Measurements from ENCODE around the gene TSPAN16. TPM values are rescaled to one million over a fixed set of nuclear protein-coding genes. Genes with fewer than 3 reads are reported as not detected.
"Not testable (repeated sequence)": the region's sequence is repeated elsewhere in the genome, so short reads cannot be mapped to it uniquely, and the experiment has no call there.

TSPAN16 gene
- total RNA-seq, 1 donor from 2014 or later, result not detected

DNA sequence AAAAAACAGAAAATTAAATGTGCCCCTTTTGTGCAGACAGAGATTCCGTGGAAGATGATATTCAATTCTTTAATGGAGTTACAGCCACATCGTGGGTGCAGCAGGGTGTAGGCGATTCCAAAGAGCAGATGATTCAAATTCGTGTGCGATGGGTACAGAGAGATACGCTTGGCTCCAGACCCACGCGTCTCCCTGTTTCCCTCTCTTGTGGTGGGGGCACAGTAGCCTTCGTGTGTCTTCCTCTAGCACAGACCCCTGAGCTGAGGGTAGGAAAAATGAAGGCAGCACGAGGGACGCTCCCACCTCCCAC lies 4.8 kb downstream of the TSPAN16 start:
- no peak overlapping the region for H3K27ac Mint-ChIP-seq (ENCODE audit: unreplicated experiment)
- peaks cover 7% of the 10 kb centered on the region for H3K27me3 Mint-ChIP-seq (ENCODE audit: unreplicated experiment)
- no peak overlapping the region for H3K4me3 Mint-ChIP-seq (ENCODE audit: unreplicated experiment)
- H3K4me1 Mint-ChIP-seq (ENCODE audit: unreplicated experiment), result no peaks in the 10 kb centered on the region
- peaks cover 5% of the 10 kb centered on the region for H3K36me3 Mint-ChIP-seq (ENCODE audit: low read depth, unreplicated experiment)
- TF ChIP-seq, protein P1, sequence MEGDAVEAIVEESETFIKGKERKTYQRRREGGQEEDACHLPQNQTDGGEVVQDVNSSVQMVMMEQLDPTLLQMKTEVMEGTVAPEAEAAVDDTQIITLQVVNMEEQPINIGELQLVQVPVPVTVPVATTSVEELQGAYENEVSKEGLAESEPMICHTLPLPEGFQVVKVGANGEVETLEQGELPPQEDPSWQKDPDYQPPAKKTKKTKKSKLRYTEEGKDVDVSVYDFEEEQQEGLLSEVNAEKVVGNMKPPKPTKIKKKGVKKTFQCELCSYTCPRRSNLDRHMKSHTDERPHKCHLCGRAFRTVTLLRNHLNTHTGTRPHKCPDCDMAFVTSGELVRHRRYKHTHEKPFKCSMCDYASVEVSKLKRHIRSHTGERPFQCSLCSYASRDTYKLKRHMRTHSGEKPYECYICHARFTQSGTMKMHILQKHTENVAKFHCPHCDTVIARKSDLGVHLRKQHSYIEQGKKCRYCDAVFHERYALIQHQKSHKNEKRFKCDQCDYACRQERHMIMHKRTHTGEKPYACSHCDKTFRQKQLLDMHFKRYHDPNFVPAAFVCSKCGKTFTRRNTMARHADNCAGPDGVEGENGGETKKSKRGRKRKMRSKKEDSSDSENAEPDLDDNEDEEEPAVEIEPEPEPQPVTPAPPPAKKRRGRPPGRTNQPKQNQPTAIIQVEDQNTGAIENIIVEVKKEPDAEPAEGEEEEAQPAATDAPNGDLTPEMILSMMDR (IDR thresholded peaks at IDR 0.05; ENCODE audit: unreplicated experiment), result no peak
- no peak for DNase-seq (ENCODE audit: low spot score)
- no peaks in the 10 kb centered on the region for H3K9me3 Mint-ChIP-seq (ENCODE audit: unreplicated experiment)

DNA sequence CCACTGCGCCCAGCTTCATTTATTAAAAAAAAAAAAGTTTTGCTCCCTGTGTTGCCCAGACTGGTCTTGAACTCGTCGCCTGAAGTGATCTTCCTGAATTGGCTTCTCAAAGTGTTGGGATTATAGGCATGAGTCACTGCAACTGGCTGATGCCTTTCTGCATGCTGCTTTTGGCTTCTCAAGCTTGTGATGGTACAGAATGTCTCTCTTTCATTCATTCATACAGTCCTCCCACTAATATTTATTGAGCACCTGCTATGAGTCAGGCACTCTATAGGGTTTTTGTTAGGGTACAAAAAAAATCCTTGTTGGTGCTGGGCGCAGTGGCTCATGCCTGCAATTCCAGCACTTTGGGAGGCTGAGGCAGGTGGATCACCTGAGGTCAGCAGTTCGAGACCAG lies 9.0 kb downstream of the TSPAN16 start:
- peaks cover 6% of the 10 kb centered on the region for H3K27me3 Mint-ChIP-seq (ENCODE audit: unreplicated experiment)
- H3K9me3 Mint-ChIP-seq (ENCODE audit: unreplicated experiment), result no peaks in the 10 kb centered on the region
- H3K27ac Mint-ChIP-seq (ENCODE audit: unreplicated experiment), result no peak overlapping the region
- no peak for DNase-seq (ENCODE audit: low spot score)
- no peak overlapping the region for H3K4me3 Mint-ChIP-seq (ENCODE audit: unreplicated experiment)
- TF ChIP-seq, protein P1 (IDR thresholded peaks at IDR 0.05; ENCODE audit: unreplicated experiment), result no peak
- H3K4me1 Mint-ChIP-seq (ENCODE audit: unreplicated experiment), result no peaks in the 10 kb centered on the region
- peaks cover 5% of the 10 kb centered on the region for H3K36me3 Mint-ChIP-seq (ENCODE audit: low read depth, unreplicated experiment)

GRCh38 chr19:11306337-11306736 lies 10.4 kb downstream of the TSPAN16 start:
- H3K36me3 Mint-ChIP-seq (ENCODE audit: low read depth, unreplicated experiment), result no peaks in the 10 kb centered on the region
- no peaks in the 10 kb centered on the region for H3K4me1 Mint-ChIP-seq (ENCODE audit: unreplicated experiment)
- TF ChIP-seq, protein P1 (IDR thresholded peaks at IDR 0.05; ENCODE audit: unreplicated experiment), result no peak
- H3K27me3 Mint-ChIP-seq (ENCODE audit: unreplicated experiment), result peaks cover 1% of the 10 kb centered on the region
- H3K9me3 Mint-ChIP-seq (ENCODE audit: unreplicated experiment), result no peaks in the 10 kb centered on the region
- DNase-seq (ENCODE audit: low spot score), result no peak
- no peak overlapping the region for H3K4me3 Mint-ChIP-seq (ENCODE audit: unreplicated experiment)
- no peak overlapping the region for H3K27ac Mint-ChIP-seq (ENCODE audit: unreplicated experiment)

GRCh38 chr19:11320278-11320995 lies 24.5 kb downstream of the TSPAN16 start:
- DNase-seq (ENCODE audit: low spot score), result not testable (repeated sequence)

GRCh38 chr19:11321191-11322126 lies 25.5 kb downstream of the TSPAN16 start:
- peaks cover 26% of the 10 kb centered on the region for H3K4me1 Mint-ChIP-seq (ENCODE audit: unreplicated experiment)
- H3K27ac Mint-ChIP-seq (ENCODE audit: unreplicated experiment), result no peak overlapping the region
- no peak overlapping the region for H3K4me3 Mint-ChIP-seq (ENCODE audit: unreplicated experiment)
- H3K27me3 Mint-ChIP-seq (ENCODE audit: unreplicated experiment), result peaks cover 9% of the 10 kb centered on the region
- H3K36me3 Mint-ChIP-seq (ENCODE audit: low read depth, unreplicated experiment), result no peaks in the 10 kb centered on the region
- TF ChIP-seq, protein P1 (IDR thresholded peaks at IDR 0.05; ENCODE audit: unreplicated experiment), result no peak
- no peak for DNase-seq (ENCODE audit: low spot score)
- H3K9me3 Mint-ChIP-seq (ENCODE audit: unreplicated experiment), result no peaks in the 10 kb centered on the region

More at GRCh38 chr19:11320278-11320995, 24.5 kb downstream of the TSPAN16 start:
- not testable (repeated sequence) for H3K9me3 Mint-ChIP-seq (ENCODE audit: unreplicated experiment); H3K27me3 Mint-ChIP-seq (ENCODE audit: unreplicated experiment); H3K4me3 Mint-ChIP-seq (ENCODE audit: unreplicated experiment); H3K36me3 Mint-ChIP-seq (ENCODE audit: low read depth, unreplicated experiment)
- Mint-ChIP-seq H3K4me1 (ENCODE audit: unreplicated experiment) (peaks cover 26% of the 10 kb centered on the region), H3K27ac (ENCODE audit: unreplicated experiment) (peak overlapping the region; percentile 64)
